ENCODE results near the gene PGS1.

PGS1 gene

GRCh38 chr17:78438694-78439325 lies 60.4 kb downstream of the PGS1 start:
- Histone ChIP-seq H3K4me3 (no peak overlapping the region), H3K9me3 (ENCODE audit: low read depth, low read length) (no peaks in the 10 kb centered on the region), H3K9ac (ENCODE audit: insufficient read length) (no peak overlapping the region), H3K27ac (no peak overlapping the region), H3K36me3 (ENCODE audit: insufficient read depth, low read length) (no peaks in the 10 kb centered on the region)
- no peak for TF ChIP-seq EZH2 (IDR thresholded peaks at IDR 0.05)
- TF ChIP-seq FOXP2 (optimal IDR thresholded peaks at IDR 0.05; ENCODE audit: control extremely low read depth, extremely low read length, insufficient read depth), result no peak
- TF ChIP-seq POLR2AphosphoS5 (IDR thresholded peaks at IDR 0.05; ENCODE audit: borderline replicate concordance, low read depth, low read length), result no peak
- no peak for DNase-seq (ENCODE audit: low read depth, low spot score)

- H3K27ac ChIP-seq, result no peak overlapping the region
- no peaks in the 10 kb centered on the region for H3K36me3 ChIP-seq (ENCODE audit: insufficient read depth, low read length)
- DNase-seq (ENCODE audit: low read depth, low spot score), result no peak
- H3K9ac ChIP-seq (ENCODE audit: insufficient read length), result no peak overlapping the region
- no peak overlapping the region for H3K4me3 ChIP-seq
- no peak for TF ChIP-seq POLR2AphosphoS5 (IDR thresholded peaks at IDR 0.05; ENCODE audit: borderline replicate concordance, low read depth, low read length)
- TF ChIP-seq FOXP2 (optimal IDR thresholded peaks at IDR 0.05; ENCODE audit: control extremely low read depth, extremely low read length, insufficient read depth), result no peak
- TF ChIP-seq EZH2 (IDR thresholded peaks at IDR 0.05), result no peak
- H3K9me3 ChIP-seq (ENCODE audit: low read depth, low read length), result no peaks in the 10 kb centered on the region
These were observed 63.0 kb downstream of the PGS1 start for GRCh38 chr17:78441271-78441971.

DNA sequence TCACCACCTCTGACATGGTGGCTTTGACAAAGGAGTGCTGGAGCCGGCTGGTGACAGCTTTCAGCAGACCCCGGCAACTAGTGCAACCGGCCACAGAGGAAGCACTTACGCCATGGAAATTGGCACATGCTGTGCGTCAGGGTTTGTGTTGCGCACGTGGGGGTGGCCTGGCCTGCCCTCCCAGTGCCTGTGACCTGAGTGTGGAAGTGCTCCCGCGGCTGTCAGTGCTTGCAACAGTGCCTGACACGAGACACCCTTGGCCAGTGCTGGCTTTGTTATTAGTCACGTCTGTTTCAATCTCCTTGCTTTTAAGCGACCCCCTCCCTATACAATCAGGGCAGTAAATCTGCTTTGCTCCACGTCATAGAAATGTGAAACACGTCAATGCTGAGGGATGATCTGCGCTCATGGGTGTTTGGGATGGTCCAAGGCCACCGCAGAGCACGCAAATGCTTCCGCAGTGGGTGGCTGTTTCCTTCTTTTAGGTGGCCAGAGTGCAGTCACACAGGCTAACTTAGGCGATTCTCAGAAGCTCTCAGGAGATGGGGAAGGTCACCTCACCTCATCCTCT lies 64.3 kb downstream of the PGS1 start:
- H3K27ac ChIP-seq, result no peak overlapping the region
- H3K9me3 ChIP-seq (ENCODE audit: low read depth, low read length), result no peaks in the 10 kb centered on the region
- no peak overlapping the region for H3K9ac ChIP-seq (ENCODE audit: insufficient read length)
- TF ChIP-seq POLR2AphosphoS5 (IDR thresholded peaks at IDR 0.05; ENCODE audit: borderline replicate concordance, low read depth, low read length) (no peak), FOXP2 (optimal IDR thresholded peaks at IDR 0.05; ENCODE audit: control extremely low read depth, extremely low read length, insufficient read depth) (no peak), EZH2 (IDR thresholded peaks at IDR 0.05) (no peak)
- no peak for DNase-seq (ENCODE audit: low read depth, low spot score)
- no peaks in the 10 kb centered on the region for H3K36me3 ChIP-seq (ENCODE audit: insufficient read depth, low read length)
- H3K4me3 ChIP-seq, result no peak overlapping the region

GRCh38 chr17:78444392-78444791 lies 65.9 kb downstream of the PGS1 start:
- TF ChIP-seq POLR2AphosphoS5 (IDR thresholded peaks at IDR 0.05; ENCODE audit: borderline replicate concordance, low read depth, low read length), result no peak
- no peak for TF ChIP-seq EZH2 (IDR thresholded peaks at IDR 0.05)
- no peak for TF ChIP-seq FOXP2 (optimal IDR thresholded peaks at IDR 0.05; ENCODE audit: control extremely low read depth, extremely low read length, insufficient read depth)
- Histone ChIP-seq H3K27ac (no peak overlapping the region), H3K9me3 (ENCODE audit: low read depth, low read length) (no peaks in the 10 kb centered on the region), H3K9ac (ENCODE audit: insufficient read length) (no peak overlapping the region), H3K4me3 (no peak overlapping the region), H3K36me3 (ENCODE audit: insufficient read depth, low read length) (no peaks in the 10 kb centered on the region)
- no peak for DNase-seq (ENCODE audit: low read depth, low spot score)

DNA sequence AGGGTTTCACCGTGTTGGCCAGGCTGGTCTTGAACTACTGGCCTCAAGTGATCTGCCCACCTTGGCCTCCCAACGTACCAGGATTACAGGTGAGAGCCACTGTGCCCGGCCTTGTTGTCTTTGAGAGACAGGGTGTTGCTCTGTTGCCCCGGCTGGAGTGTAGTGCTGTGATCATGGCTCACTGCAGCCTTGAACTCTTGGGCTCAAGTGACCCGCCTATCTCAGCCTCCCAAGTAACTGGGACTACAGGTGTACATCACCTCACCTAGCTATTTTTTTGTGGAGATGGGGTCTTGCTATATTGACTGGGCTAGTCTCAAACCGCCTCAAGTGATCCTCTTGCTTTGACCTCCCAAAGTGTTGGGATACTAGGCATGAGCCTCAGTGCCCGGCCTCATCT lies 68.4 kb downstream of the PGS1 start:
- Histone ChIP-seq H3K36me3 (ENCODE audit: insufficient read depth, low read length) (no peaks in the 10 kb centered on the region), H3K4me3 (no peak overlapping the region), H3K9me3 (ENCODE audit: low read depth, low read length) (no peaks in the 10 kb centered on the region), H3K9ac (ENCODE audit: insufficient read length) (no peak overlapping the region), H3K27ac (no peak overlapping the region)
- DNase-seq (ENCODE audit: low read depth, low spot score), result no peak
- no peak for TF ChIP-seq FOXP2 (optimal IDR thresholded peaks at IDR 0.05; ENCODE audit: control extremely low read depth, extremely low read length, insufficient read depth)
- TF ChIP-seq EZH2 (IDR thresholded peaks at IDR 0.05), result no peak
- TF ChIP-seq POLR2AphosphoS5 (IDR thresholded peaks at IDR 0.05; ENCODE audit: borderline replicate concordance, low read depth, low read length), result no peak

- H3K9ac ChIP-seq (ENCODE audit: insufficient read length), result no peak overlapping the region
- H3K27ac ChIP-seq, result no peak overlapping the region
- TF ChIP-seq POLR2AphosphoS5 (IDR thresholded peaks at IDR 0.05; ENCODE audit: borderline replicate concordance, low read depth, low read length), result no peak
- no peak for TF ChIP-seq EZH2 (IDR thresholded peaks at IDR 0.05)
- TF ChIP-seq FOXP2 (optimal IDR thresholded peaks at IDR 0.05; ENCODE audit: control extremely low read depth, extremely low read length, insufficient read depth), result no peak
- no peaks in the 10 kb centered on the region for H3K36me3 ChIP-seq (ENCODE audit: insufficient read depth, low read length)
- no peak for DNase-seq (ENCODE audit: low read depth, low spot score)
- no peaks in the 10 kb centered on the region for H3K9me3 ChIP-seq (ENCODE audit: low read depth, low read length)
- no peak overlapping the region for H3K4me3 ChIP-seq
These were observed 70.0 kb downstream of the PGS1 start for GRCh38 chr17:78448356-78448993.

DNA sequence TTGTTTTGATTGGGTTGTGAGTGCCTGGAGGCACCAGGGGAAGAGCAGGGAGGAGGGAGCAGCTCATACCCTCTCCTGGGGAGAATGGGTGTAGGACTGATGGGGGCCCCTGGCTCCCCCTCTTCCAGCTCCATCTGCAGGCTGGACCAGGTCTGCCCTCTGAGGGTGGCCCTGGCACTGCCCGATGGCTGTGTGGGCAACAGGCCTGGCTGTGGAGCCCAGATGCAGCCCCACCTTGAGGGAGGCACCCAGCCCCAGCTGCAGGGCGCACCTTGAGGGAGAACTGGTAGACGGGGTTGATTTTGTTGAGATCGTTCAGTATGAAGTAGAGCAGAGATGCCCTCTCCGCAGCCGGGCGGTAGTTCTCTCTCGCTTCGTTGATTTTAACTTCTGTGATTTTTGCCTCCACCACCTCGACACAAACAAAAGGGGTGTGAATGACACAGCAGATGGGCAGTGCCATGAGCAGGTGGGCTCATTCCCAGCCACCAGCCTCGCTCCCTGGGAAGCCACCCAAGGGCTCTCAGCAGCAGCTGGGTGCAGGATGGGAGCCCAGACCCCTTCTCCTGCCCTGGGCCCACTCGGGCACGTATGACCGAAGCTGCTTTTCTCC lies 71.6 kb downstream of the PGS1 start:
- H3K9ac ChIP-seq (ENCODE audit: insufficient read length), result no peak overlapping the region
- H3K4me3 ChIP-seq, result no peak overlapping the region
- TF ChIP-seq POLR2AphosphoS5 (IDR thresholded peaks at IDR 0.05; ENCODE audit: borderline replicate concordance, low read depth, low read length), result no peak
- TF ChIP-seq FOXP2 (optimal IDR thresholded peaks at IDR 0.05; ENCODE audit: control extremely low read depth, extremely low read length, insufficient read depth), result no peak
- no peaks in the 10 kb centered on the region for H3K9me3 ChIP-seq (ENCODE audit: low read depth, low read length)
- H3K27ac ChIP-seq, result no peak overlapping the region
- H3K36me3 ChIP-seq (ENCODE audit: insufficient read depth, low read length), result no peaks in the 10 kb centered on the region
- DNase-seq (ENCODE audit: low read depth, low spot score), result no peak
